Measurements from ENCODE around the gene CSGALNACT2.

DNA sequence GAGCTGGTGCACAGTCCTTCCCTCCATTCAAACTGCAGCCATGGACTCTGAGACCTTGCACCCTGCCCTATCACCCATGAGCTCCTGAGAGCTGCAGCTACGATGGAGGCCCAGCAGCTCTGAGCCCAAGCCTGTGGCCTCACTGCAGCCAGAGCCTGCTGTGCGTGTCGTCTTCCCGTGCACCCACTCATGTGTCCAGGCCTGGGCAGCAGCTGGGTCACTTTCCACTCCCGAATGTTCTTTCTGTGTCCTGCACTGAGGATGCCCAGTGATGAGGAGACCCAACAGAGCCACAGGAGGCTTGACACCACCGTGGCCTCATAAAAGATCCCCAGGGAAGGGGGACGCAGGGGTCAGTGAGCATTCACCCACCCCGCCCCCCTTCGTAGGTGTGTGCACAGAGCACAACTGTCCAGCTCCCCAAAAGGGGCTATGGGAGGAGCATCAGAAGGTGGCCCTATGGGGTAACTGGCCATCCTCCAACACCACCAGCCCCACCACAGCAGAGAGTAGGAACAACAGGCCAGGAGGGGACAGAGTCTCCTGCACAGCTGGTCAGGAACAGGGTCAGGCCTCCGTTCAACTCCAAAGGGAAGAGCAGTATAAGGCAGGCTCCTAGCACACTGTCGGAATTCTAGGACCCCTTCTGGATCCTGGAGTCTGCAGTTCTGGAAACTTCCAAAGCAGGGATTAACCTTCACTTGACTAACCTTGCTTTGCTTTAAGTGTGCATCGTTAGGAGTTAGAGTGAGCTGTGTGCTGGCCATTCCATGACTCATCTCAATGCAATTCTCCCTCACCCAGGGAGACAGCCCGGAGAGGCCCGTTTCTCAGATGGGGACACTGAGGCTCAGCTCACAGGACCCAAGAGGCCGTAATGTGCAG lies 76.1 kb downstream of the CSGALNACT2 start:
- TF ChIP-seq EZH2 (IDR thresholded peaks at IDR 0.05; ENCODE audit: insufficient read depth, poor library complexity, severe bottlenecking) (no peak), EZH2phosphoT487 (IDR thresholded peaks at IDR 0.05; ENCODE audit: insufficient read depth, low read depth) (no peak)

Data from GM23248 (cell line).